Lower leg skin (tissue), 3 donors: ENCODE data around the gene PSME3.

ENCODE experiments used
- CTCF ChIP-seq, 3 donors: fragments of 450-650 bp; IDR thresholded peaks; one replicate each; pipeline ENCODE4 v1.5.1; 2016; ENCODE audit warnings: antibody characterized with exemption in 3 of 3, mild to moderate bottlenecking in 3 of 3, moderate library complexity in 2 of 3
- POLR2A ChIP-seq, 2 donors: fragments of 450-650 bp; IDR thresholded peaks; one replicate each; pipeline ENCODE4 v1.6.1; 2016 to 2017; ENCODE audit warnings: antibody characterized with exemption in 2 of 2, mild to moderate bottlenecking in 1 of 2, moderate library complexity in 1 of 2

- TF ChIP-seq CTCF (IDR thresholded peaks at IDR 0.05): no peak
- no peak for TF ChIP-seq POLR2A (IDR thresholded peaks at IDR 0.05)
These were observed 38.5 kb downstream of the PSME3 start for GRCh38 chr17:42871647-42872046.
